SK-N-MC (cell line): Measurements from ENCODE around the gene SLC15A1.

ENCODE experiments used
- EZH2 ChIP-seq: fragments of 200-600 bp; sonication (generic); IDR thresholded peaks from one replicate; pipeline ENCODE4 v1.6.1; 2017; ENCODE audit warnings: antibody characterized with exemption
- FOXP2 ChIP-seq: optimal IDR thresholded peaks from 2 replicates; pipeline ENCODE3; 2011; ENCODE audit warnings: mild to moderate bottlenecking, moderate library complexity; ENCODE audit not compliant: insufficient read depth; ENCODE audit errors: extremely low read length, control extremely low read depth
- POLR2AphosphoS5 ChIP-seq: IDR thresholded peaks from 2 replicates; pipeline ENCODE4 v1.6.1; 2012; ENCODE audit warnings: mild to moderate bottlenecking, low read depth, low read length, borderline replicate concordance

GRCh38 chr13:98643479-98643878 is 109.0 kb downstream of the SLC15A1 start:
- TF ChIP-seq EZH2 (no peak), POLR2AphosphoS5 (no peak), FOXP2 (no peak)
